ENCODE results near the gene TOP3B.

Gene TOP3B

DNA sequence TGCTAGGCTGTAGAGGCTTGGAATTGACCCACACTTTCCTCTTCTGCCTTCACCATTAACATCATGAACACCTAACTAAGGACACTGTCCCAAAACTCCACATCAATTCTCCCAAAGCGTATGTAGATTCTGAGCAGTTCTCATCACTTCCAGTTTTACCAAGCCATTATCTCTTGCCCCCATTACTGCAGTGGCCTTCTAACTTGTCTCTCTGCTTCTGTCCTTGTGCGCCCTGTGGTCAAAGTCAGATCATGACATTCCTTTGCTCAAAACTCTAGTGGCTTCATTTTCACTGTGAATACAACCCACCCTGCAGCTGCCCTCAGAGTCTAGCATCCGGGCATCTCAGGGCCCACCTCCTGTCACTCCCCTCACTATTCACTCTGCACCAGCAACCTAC lies 13.1 kb upstream of the TOP3B start:
- H4K91ac ChIP-seq (ENCODE audit: low read depth, low read length), result no peak overlapping the region
- H3K79me1 ChIP-seq (ENCODE audit: low read length), result no peaks in the 10 kb centered on the region
- no CpG with 5 or more reads among the region's 3 CpGs for WGBS (ENCODE audit: extremely low coverage, insufficient coverage, insufficient read length)

DNA sequence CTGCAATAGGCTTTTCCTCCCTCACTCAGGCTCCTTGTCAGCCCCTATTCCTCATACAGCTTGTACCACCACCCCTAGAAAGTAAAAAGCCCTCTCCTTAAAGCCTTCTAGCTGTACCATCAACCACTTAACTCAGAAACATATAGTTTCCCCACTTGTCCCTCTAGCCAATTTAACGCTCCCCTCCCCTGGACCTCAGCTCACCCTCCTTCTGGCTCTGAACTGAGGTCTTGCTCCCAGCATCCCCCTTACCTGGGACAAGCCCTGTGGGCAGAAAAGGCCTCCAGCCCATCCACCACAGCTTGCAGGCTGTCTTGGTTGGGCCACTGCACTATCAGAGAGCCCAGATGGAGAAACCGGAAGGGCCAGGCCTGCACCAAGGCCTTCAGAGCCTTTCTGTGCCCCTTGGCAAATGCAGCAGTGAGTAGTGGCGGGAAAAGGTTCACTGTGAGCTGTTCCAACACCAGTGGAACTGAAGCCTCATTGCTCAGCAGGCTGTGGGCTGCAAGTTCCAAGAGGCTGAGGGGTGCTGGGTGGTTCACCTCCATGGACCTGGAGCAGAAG lies 12.4 kb upstream of the TOP3B start:
- H3K14ac ChIP-seq (ENCODE audit: low read length), result no peak overlapping the region
- no peak overlapping the region for H3K4me2 ChIP-seq (ENCODE audit: low read length)
- no peak overlapping the region for H2BK12ac ChIP-seq (ENCODE audit: low read length)
- H3K9ac ChIP-seq (ENCODE audit: low read length), result peak overlapping the region; percentile 1
- no peaks in the 10 kb centered on the region for H3K4me1 ChIP-seq (ENCODE audit: control insufficient read depth in 1 of 2, insufficient read depth in 2 of 2, low read length in 2 of 2)
- no peak overlapping the region for H4K91ac ChIP-seq (ENCODE audit: low read depth, low read length)
- no peak overlapping the region for H3K18ac ChIP-seq (ENCODE audit: low read length)
- H3K9me3 ChIP-seq (ENCODE audit: insufficient read depth, low read depth, low read length), result peaks cover 1% of the 10 kb centered on the region
- no peak overlapping the region for H3K27ac ChIP-seq (ENCODE audit: low read depth, low read length)
- no peak for DNase-seq
- H3K4ac ChIP-seq (ENCODE audit: low read depth, low read length), result no peak overlapping the region
- no peak overlapping the region for H2AK5ac ChIP-seq (ENCODE audit: low read length)
- no peak overlapping the region for H4K8ac ChIP-seq (ENCODE audit: low read depth, low read length)
- H3K23ac ChIP-seq (ENCODE audit: low read length), result no peak overlapping the region
- H3K36me3 ChIP-seq (ENCODE audit: control insufficient read depth in 1 of 2, insufficient read depth in 2 of 2, low read length in 2 of 2), result no peaks in the 10 kb centered on the region
- H3K79me1 ChIP-seq (ENCODE audit: low read length), result no peaks in the 10 kb centered on the region
- H3K79me2 ChIP-seq (ENCODE audit: control insufficient read depth, insufficient read depth, low read length, poor library complexity), result no peaks in the 10 kb centered on the region
- WGBS (ENCODE audit: extremely low coverage, insufficient coverage, insufficient read length), result no CpG with 5 or more reads among the region's 3 CpGs
- no peak overlapping the region for H2BK5ac ChIP-seq (ENCODE audit: low read depth, low read length, poor library complexity)
- peaks cover 2% of the 10 kb centered on the region for H3K27me3 ChIP-seq (ENCODE audit: insufficient read depth, low read length)
- no peak overlapping the region for H2BK120ac ChIP-seq (ENCODE audit: insufficient read depth, low read length, poor library complexity)
- no peak overlapping the region for H3K4me3 ChIP-seq (ENCODE audit: low read depth, low read length)
- H2AFZ ChIP-seq (ENCODE audit: insufficient read depth, low read length, poor library complexity), result no peak overlapping the region
- H4K12ac ChIP-seq (ENCODE audit: low read depth, low read length), result no peak overlapping the region

More for the DNA sequence above, 13.1 kb upstream of the TOP3B start:
- Histone ChIP-seq H3K23ac (ENCODE audit: low read length) (no peak overlapping the region), H3K79me2 (ENCODE audit: control insufficient read depth, insufficient read depth, low read length, poor library complexity) (no peaks in the 10 kb centered on the region), H3K9me3 (ENCODE audit: insufficient read depth, low read depth, low read length) (peaks cover 1% of the 10 kb centered on the region), H4K8ac (ENCODE audit: low read depth, low read length) (no peak overlapping the region), H2BK120ac (ENCODE audit: insufficient read depth, low read length, poor library complexity) (no peak overlapping the region), H3K9ac (ENCODE audit: low read length) (no peak overlapping the region), H2BK5ac (ENCODE audit: low read depth, low read length, poor library complexity) (no peak overlapping the region), H3K14ac (ENCODE audit: low read length) (no peak overlapping the region), H2BK12ac (ENCODE audit: low read length) (no peak overlapping the region), H3K4ac (ENCODE audit: low read depth, low read length) (no peak overlapping the region), H3K27me3 (ENCODE audit: insufficient read depth, low read length) (peaks cover 2% of the 10 kb centered on the region), H3K36me3 (ENCODE audit: control insufficient read depth in 1 of 2, insufficient read depth in 2 of 2, low read length in 2 of 2) (no peaks in the 10 kb centered on the region), H2AK5ac (ENCODE audit: low read length) (no peak overlapping the region), H4K12ac (ENCODE audit: low read depth, low read length) (no peak overlapping the region), H3K4me3 (ENCODE audit: low read depth, low read length) (no peak overlapping the region), H3K4me1 (ENCODE audit: control insufficient read depth in 1 of 2, insufficient read depth in 2 of 2, low read length in 2 of 2) (no peaks in the 10 kb centered on the region), H3K18ac (ENCODE audit: low read length) (no peak overlapping the region), H2AFZ (ENCODE audit: insufficient read depth, low read length, poor library complexity) (no peak overlapping the region), H3K4me2 (ENCODE audit: low read length) (no peak overlapping the region), H3K27ac (ENCODE audit: low read depth, low read length) (no peak overlapping the region)
- DNase-seq, result no peak

DNA sequence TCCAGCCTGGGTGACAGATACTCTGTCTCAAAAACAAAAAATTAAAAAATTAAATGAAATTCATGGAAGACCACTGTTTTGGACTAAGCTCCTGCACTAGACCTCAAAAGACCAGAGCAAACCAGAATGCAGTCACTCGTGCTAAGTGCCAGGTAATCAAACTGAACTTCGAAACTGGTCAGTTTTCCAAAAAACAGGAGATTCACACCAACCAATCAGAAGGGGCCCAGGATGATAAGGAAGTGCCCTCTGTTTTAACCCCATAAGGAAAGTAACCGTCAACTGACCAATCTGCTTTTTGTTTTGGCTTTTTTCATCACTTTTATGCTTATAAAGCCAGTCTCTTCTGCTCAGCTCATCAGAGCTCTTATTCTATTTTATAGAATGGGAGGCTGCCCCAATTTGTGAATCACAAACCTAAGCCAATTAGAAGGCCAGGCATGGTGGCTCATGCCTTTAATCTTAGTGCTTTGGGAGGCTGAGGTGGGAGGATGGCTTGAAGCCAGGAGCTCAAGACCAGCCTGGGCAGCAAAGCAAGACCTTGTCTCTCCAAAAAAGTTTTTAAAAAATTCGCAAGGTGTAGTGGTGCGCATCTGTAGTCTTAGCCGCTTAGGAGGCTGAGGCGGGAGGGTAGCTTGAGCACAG lies 10.1 kb upstream of the TOP3B start:
- H3K79me2 ChIP-seq (ENCODE audit: control insufficient read depth, insufficient read depth, low read length, poor library complexity), result no peaks in the 10 kb centered on the region
- no peak overlapping the region for H4K91ac ChIP-seq (ENCODE audit: low read depth, low read length)
- H4K8ac ChIP-seq (ENCODE audit: low read depth, low read length), result no peak overlapping the region
- H3K23ac ChIP-seq (ENCODE audit: low read length), result no peak overlapping the region
- H3K4me1 ChIP-seq (ENCODE audit: control insufficient read depth in 1 of 2, insufficient read depth in 2 of 2, low read length in 2 of 2), result no peaks in the 10 kb centered on the region
- no peak overlapping the region for H3K4me3 ChIP-seq (ENCODE audit: low read depth, low read length)
- DNase-seq, result no peak
- peaks cover 1% of the 10 kb centered on the region for H3K9me3 ChIP-seq (ENCODE audit: insufficient read depth, low read depth, low read length)
- H2AK5ac ChIP-seq (ENCODE audit: low read length), result no peak overlapping the region
- H3K4ac ChIP-seq (ENCODE audit: low read depth, low read length), result no peak overlapping the region
- H2BK12ac ChIP-seq (ENCODE audit: low read length), result no peak overlapping the region
- no peak overlapping the region for H3K4me2 ChIP-seq (ENCODE audit: low read length)
- no peak overlapping the region for H3K27ac ChIP-seq (ENCODE audit: low read depth, low read length)
- no peak overlapping the region for H4K12ac ChIP-seq (ENCODE audit: low read depth, low read length)
- no peak overlapping the region for H3K14ac ChIP-seq (ENCODE audit: low read length)
- no peaks in the 10 kb centered on the region for H3K36me3 ChIP-seq (ENCODE audit: control insufficient read depth in 1 of 2, insufficient read depth in 2 of 2, low read length in 2 of 2)
- H3K27me3 ChIP-seq (ENCODE audit: insufficient read depth, low read length), result peaks cover 2% of the 10 kb centered on the region
- H3K18ac ChIP-seq (ENCODE audit: low read length), result no peak overlapping the region
- H3K79me1 ChIP-seq (ENCODE audit: low read length), result no peaks in the 10 kb centered on the region
- no peak overlapping the region for H2AFZ ChIP-seq (ENCODE audit: insufficient read depth, low read length, poor library complexity)
- no peak overlapping the region for H2BK5ac ChIP-seq (ENCODE audit: low read depth, low read length, poor library complexity)
- H3K9ac ChIP-seq (ENCODE audit: low read length), result no peak overlapping the region
- no peak overlapping the region for H2BK120ac ChIP-seq (ENCODE audit: insufficient read depth, low read length, poor library complexity)
- no CpG with 5 or more reads among the region's 7 CpGs for WGBS (ENCODE audit: extremely low coverage, insufficient coverage, insufficient read length)

DNA sequence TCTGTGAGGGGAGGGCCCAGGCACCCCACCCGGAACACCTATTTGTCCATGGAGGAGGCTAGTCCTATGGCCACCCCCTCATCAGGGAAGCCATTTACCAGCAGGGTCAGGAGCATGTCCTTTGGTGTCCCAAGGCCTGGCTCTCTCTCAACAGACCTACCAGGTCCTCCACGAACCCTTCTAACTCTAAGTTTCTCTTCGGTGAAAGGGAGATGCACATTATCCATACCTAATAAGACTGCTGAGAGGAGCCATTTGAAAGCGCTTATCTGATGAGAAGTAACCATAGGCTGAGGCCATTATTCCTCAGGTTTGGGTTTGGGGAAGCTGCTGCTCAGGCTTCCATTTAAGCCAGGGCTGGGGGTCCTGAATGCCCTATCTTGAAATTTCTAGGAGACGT lies 9.2 kb upstream of the TOP3B start:
- Histone ChIP-seq H3K27me3 (ENCODE audit: insufficient read depth, low read length) (peaks cover 2% of the 10 kb centered on the region), H3K4me1 (ENCODE audit: control insufficient read depth in 1 of 2, insufficient read depth in 2 of 2, low read length in 2 of 2) (no peaks in the 10 kb centered on the region), H2AFZ (ENCODE audit: insufficient read depth, low read length, poor library complexity) (no peak overlapping the region), H2BK120ac (ENCODE audit: insufficient read depth, low read length, poor library complexity) (no peak overlapping the region), H4K8ac (ENCODE audit: low read depth, low read length) (no peak overlapping the region), H3K4ac (ENCODE audit: low read depth, low read length) (no peak overlapping the region), H3K9ac (ENCODE audit: low read length) (no peak overlapping the region), H3K79me1 (ENCODE audit: low read length) (no peaks in the 10 kb centered on the region), H4K12ac (ENCODE audit: low read depth, low read length) (no peak overlapping the region), H3K14ac (ENCODE audit: low read length) (no peak overlapping the region), H2BK12ac (ENCODE audit: low read length) (no peak overlapping the region), H3K27ac (ENCODE audit: low read depth, low read length) (no peak overlapping the region), H2BK5ac (ENCODE audit: low read depth, low read length, poor library complexity) (no peak overlapping the region), H3K79me2 (ENCODE audit: control insufficient read depth, insufficient read depth, low read length, poor library complexity) (no peaks in the 10 kb centered on the region), H3K4me2 (ENCODE audit: low read length) (no peak overlapping the region), H3K4me3 (ENCODE audit: low read depth, low read length) (no peak overlapping the region), H2AK5ac (ENCODE audit: low read length) (no peak overlapping the region), H4K91ac (ENCODE audit: low read depth, low read length) (no peak overlapping the region), H3K9me3 (ENCODE audit: insufficient read depth, low read depth, low read length) (peaks cover 1% of the 10 kb centered on the region), H3K18ac (ENCODE audit: low read length) (no peak overlapping the region), H3K36me3 (ENCODE audit: control insufficient read depth in 1 of 2, insufficient read depth in 2 of 2, low read length in 2 of 2) (no peaks in the 10 kb centered on the region), H3K23ac (ENCODE audit: low read length) (no peak overlapping the region)
- no CpG with 5 or more reads among the region's 5 CpGs for WGBS (ENCODE audit: extremely low coverage, insufficient coverage, insufficient read length)
- DNase-seq, result no peak
